Endometrial microvascular endothelial cells (primary cell): ENCODE measurements around the gene FUT8. TPM values are rescaled to one million over a fixed set of nuclear protein-coding genes. Genes with fewer than 3 reads are reported as not detected.
"Not testable (repeated sequence)": the region's sequence is repeated elsewhere in the genome, so short reads cannot be mapped to it uniquely, and the experiment has no call there.

Experiments used
- in situ Hi-C: cut with HindIII; loops from 2 replicates; pipeline ENCODE4 v1.10.0; 2017; ENCODE audit warnings: low sequenced_read_pairs, low pct_unique_long_range_greater_than_20kb; ENCODE audit errors: inconsistent ontology term
- total RNA-seq: library from RNA; depleted of rRNA; stranded (reverse); fragments of >200 nt; gene quantifications from one replicate; pipeline ENCODE4 v1.2.3, GENCODE V29; 2015; ENCODE audit errors: inconsistent ontology term

Gene FUT8
- total RNA-seq, 1 donor from 2014 or later, result 37.4 TPM

- in situ Hi-C loops, result not testable (repeated sequence)
Measured at GRCh38 chr14:65717384-65717915, 304.9 kb downstream of the FUT8 start.

GRCh38 chr14:65718629-65719028, 306.1 kb downstream of the FUT8 start:
- in situ Hi-C loops, result no loop called here

- in situ Hi-C loops, result no loop called here
Measured at GRCh38 chr14:65720171-65720570, 307.6 kb downstream of the FUT8 start.

GRCh38 chr14:65720743-65721142, 308.2 kb downstream of the FUT8 start:
- in situ Hi-C loops, result no loop called here

- in situ Hi-C loops, result no loop called here
Measured at GRCh38 chr14:65723348-65723747, 310.8 kb downstream of the FUT8 start.

- in situ Hi-C loops, result no loop called here
Measured at GRCh38 chr14:65728604-65729003, 316.1 kb downstream of the FUT8 start.

GRCh38 chr14:65729566-65729965, 317.0 kb downstream of the FUT8 start:
- in situ Hi-C loops, result no loop called here

GRCh38 chr14:65731933-65732506, 319.5 kb downstream of the FUT8 start:
- in situ Hi-C loops, result no loop called here

- in situ Hi-C loops, result no loop called here
Measured at GRCh38 chr14:65738339-65738738, 325.8 kb downstream of the FUT8 start.

GRCh38 chr14:65745396-65746190, 333.1 kb downstream of the FUT8 start:
- in situ Hi-C loops, result no loop called here

GRCh38 chr14:65748796-65749195, 336.3 kb downstream of the FUT8 start:
- in situ Hi-C loops, result no loop called here

- in situ Hi-C loops, result no loop called here
Measured at GRCh38 chr14:65749287-65749686, 336.8 kb downstream of the FUT8 start.

- in situ Hi-C loops, result no loop called here
Measured at GRCh38 chr14:65750906-65751305, 338.4 kb downstream of the FUT8 start.

- in situ Hi-C loops, result no loop called here
Measured at GRCh38 chr14:65751510-65751909, 339.0 kb downstream of the FUT8 start.

GRCh38 chr14:65753061-65753460, 340.5 kb downstream of the FUT8 start:
- in situ Hi-C loops, result no loop called here

GRCh38 chr14:65755331-65755730, 342.8 kb downstream of the FUT8 start:
- in situ Hi-C loops, result no loop called here

- in situ Hi-C loops, result no loop called here
Measured at GRCh38 chr14:65756880-65757279, 344.4 kb downstream of the FUT8 start.

GRCh38 chr14:65769151-65769550, 356.6 kb downstream of the FUT8 start:
- in situ Hi-C loops, result no loop called here

GRCh38 chr14:65770681-65771080, 358.2 kb downstream of the FUT8 start:
- in situ Hi-C loops, result no loop called here

- in situ Hi-C loops, result no loop called here
Measured at GRCh38 chr14:65771271-65771670, 358.7 kb downstream of the FUT8 start.
